Heart left ventricle (tissue), 16 donors: ENCODE measurements around the gene EVC2. TPM values are rescaled to one million over a fixed set of nuclear protein-coding genes. Genes with fewer than 3 reads are reported as not detected.

Experiments used
- ATAC-seq, 4 donors: fragments of 200-7000 bp; cut with Tn5 transposase; one replicate each; pipeline ENCODE4 v1.9.1; 2020 to 2022; ENCODE audit warnings: moderate library complexity in 4 of 4, mild to moderate bottlenecking in 3 of 4, moderate number of reproducible peaks in 1 of 4
- DNase-seq, 5 donors: peaks; one replicate each; pipeline ENCODE4 v3.0.0-alpha.2; 2020
- H3K27ac ChIP-seq, 12 donors: fragments of 200-600 bp; sonication (generic) in 4 of 12; one replicate each; pipeline versions ENCODE4 v1.5.0 to v1.8.0; 2016 to 2022; ENCODE audit warnings: mild to moderate bottlenecking in 2 of 12
- H3K27me3 ChIP-seq, 9 donors: fragments of 200-600 bp; sonication (generic) in 2 of 9; one replicate each; pipeline versions ENCODE4 v1.5.1 to v1.8.0; 2016 to 2022; ENCODE audit warnings: mild to moderate bottlenecking in 3 of 9
- H3K36me3 ChIP-seq, 9 donors: fragments of 200-600 bp; sonication (generic) in 2 of 9; one replicate each; pipeline versions ENCODE4 v1.5.0 to v1.8.0; 2018 to 2022; ENCODE audit warnings: mild to moderate bottlenecking in 2 of 9
- H3K4me1 ChIP-seq, 12 donors: fragments of 200-600 bp; sonication (generic) in 4 of 12; one replicate each; pipeline versions ENCODE4 v1.5.0 to v1.8.0; 2016 to 2022; ENCODE audit warnings: mild to moderate bottlenecking in 3 of 12
- H3K4me3 ChIP-seq, 12 donors: fragments of 200-600 bp; sonication (generic) in 4 of 12; one replicate each; pipeline versions ENCODE4 v1.5.0 to v1.8.0; 2017 to 2022; ENCODE audit warnings: mild to moderate bottlenecking in 9 of 12, moderate library complexity in 4 of 12
- H3K9me3 ChIP-seq, 12 donors: fragments of 200-600 bp; sonication (generic) in 4 of 12; one replicate each; pipeline versions ENCODE4 v1.5.0 to v1.8.0; 2016 to 2022; ENCODE audit warnings: mild to moderate bottlenecking in 1 of 12
- CTCF ChIP-seq, 12 donors: fragments of 200-600 bp; sonication (generic) in 4 of 12; IDR thresholded peaks; one replicate each; pipeline versions ENCODE4 v1.5.0 to v1.8.0; 2018 to 2022; ENCODE audit warnings: antibody characterized with exemption in 12 of 12, mild to moderate bottlenecking in 5 of 12
- POLR2A ChIP-seq, 2 donors: fragments of 450-650 bp; IDR thresholded peaks; one replicate each; pipeline ENCODE4 v1.6.1; 2017; ENCODE audit warnings: antibody characterized with exemption in 2 of 2, mild to moderate bottlenecking in 2 of 2, moderate library complexity in 2 of 2
- WGBS, 4 donors: extraction: QIAGEN DNeasy Blood & Tissue Kit in 2 of 4; methylation state at CpG; one replicate each; pipeline versions ENCODE4 v1.1.5 to v1.1.7; 2013 to 2018; 5-methylcytosine and 5-hydroxymethylcytosine counted together
- intact Hi-C, 10 donors: fragments of 100-400 bp; cut with DNase I; formaldehyde crosslinking; loops; one replicate each; pipeline versions ENCODE4 v1.11.1 to v1.14.2; 2022
- polyA plus RNA-seq, 2 donors: library from polyadenylated mRNA; stranded (reverse); fragments of 200-250 nt; gene quantifications; one replicate each; pipeline ENCODE4 v1.2.3, GENCODE V29; 2013
- total RNA-seq, 9 donors: library from RNA; depleted of rRNA in 2 of 9; stranded (reverse); fragments of >200 nt in 2 of 9; fragmentation: NEBNext Ultra II Directional in 3 of 9; extraction: Animal tissue kit (Norgen Biotek cat#: 25700) in 3 of 9; gene quantifications; one replicate each; pipeline versions ENCODE4 v1.1.0 to v1.2.4, GENCODE V29; 2016 to 2023
- donor health status: ischemic (EF 13 %, LVEDD 7.1; RV severe dilation, severe dysfunction).
- donor health status: healthy with polysubstance abuse.
- donor health status: DM: no; HTN: yes; CAD: no.
- donor health status: DM: no; HTN: no; CAD: no.
- donor health status: ischemic (EF 25% LVEDD 6.9; RV normal size, moderate dysfunction).
- donor health status: ischemic (EF 25% LVEDD 5.7; RV mildly dilated, moderate dysfunction).
- donor health status: healthy.
- donor health status: DM: yes; HTN: yes; CAD: no.
- donor health status: ischemic (EF 35%, LVEDD 5.7; RV mildly dilated, moderate dysfunction).
- donor health status: nonischemic (EF 11% LVEDD 7.7; RV severe dilation, severe dysfunction).
- donor health status: DM: yes; HTN: yes; CAD: no.
- donor health status: PGD.
- donor health status: ischemic (EF 29% LVEDD 5.4; RV normal size, mild dysfunction).
- donor health status: nonischemic (EF 23%, LVEDD 6.1; RV moderate dilation, normal function).

The EVC2 gene
- total and polyA plus RNA-seq, 11 donors, result 0.46 to 3.1 (median 0.95) TPM

GRCh38 chr4:5706486-5707290, 1.7 kb downstream of the EVC2 start:
- Histone ChIP-seq H3K4me1 (peaks cover 0 to 41% (median 18%) of the 10 kb centered on the region in 12 donors), H3K4me3 (no peak overlapping the region), H3K9me3 (no peaks in the 10 kb centered on the region), H3K27ac (no peak overlapping the region), H3K36me3 (no peaks in the 10 kb centered on the region), H3K27me3 (peaks cover 0 to 37% (median 8%) of the 10 kb centered on the region in 9 donors)
- 87 to 94% (median 92%) methylated on average over 8 to 11 of the region's 11 CpGs for WGBS, 4 donors
- TF ChIP-seq CTCF (IDR thresholded peaks at IDR 0.05), result no peak
- no peak for TF ChIP-seq POLR2A (IDR thresholded peaks at IDR 0.05)
- DNase-seq (no peak), ATAC-seq (no peak)
- intact Hi-C loops, result no loop called here

GRCh38 chr4:5705647-5706320, 2.6 kb downstream of the EVC2 start:
- H3K9me3 ChIP-seq, result no peaks in the 10 kb centered on the region
- WGBS, 4 donors, result 47 to 67% (median 61%) methylated on average over 5 of the region's 5 CpGs
- ATAC-seq (no peak), DNase-seq (no peak)
- H3K27ac ChIP-seq, result no peak overlapping the region
- TF ChIP-seq POLR2A (IDR thresholded peaks at IDR 0.05) (no peak), CTCF (IDR thresholded peaks at IDR 0.05) (no peak)
- H3K36me3 ChIP-seq, result no peaks in the 10 kb centered on the region
- peaks cover 0 to 34% (median 18%) of the 10 kb centered on the region in 12 donors for H3K4me1 ChIP-seq
- no peak overlapping the region for H3K4me3 ChIP-seq
- intact Hi-C loops, result no loop called here
- peaks cover 0 to 34% (median 8%) of the 10 kb centered on the region in 9 donors for H3K27me3 ChIP-seq

GRCh38 chr4:5704276-5704675, 4.1 kb downstream of the EVC2 start:
- WGBS, 4 donors, result 80 to 94% (median 89%) methylated on average over 6 of the region's 6 CpGs

More at GRCh38 chr4:5704276-5704675, 4.1 kb downstream of the EVC2 start:
- Histone ChIP-seq H3K9me3 (no peaks in the 10 kb centered on the region), H3K27me3 (peaks cover 0 to 26% (median 7%) of the 10 kb centered on the region in 9 donors), H3K27ac (no peak overlapping the region), H3K36me3 (peaks cover 0 to 2% (median 0%) of the 10 kb centered on the region in 9 donors), H3K4me3 (no peak overlapping the region), H3K4me1 (peaks cover 0 to 30% (median 14%) of the 10 kb centered on the region in 12 donors)
- no peak for DNase-seq
- ATAC-seq, result no peak
- TF ChIP-seq CTCF (IDR thresholded peaks at IDR 0.05) (no peak), POLR2A (IDR thresholded peaks at IDR 0.05) (no peak)
- intact Hi-C loops, result no loop called here
